ENCODE measurements around the gene C16orf78.

C16orf78 gene

DNA sequence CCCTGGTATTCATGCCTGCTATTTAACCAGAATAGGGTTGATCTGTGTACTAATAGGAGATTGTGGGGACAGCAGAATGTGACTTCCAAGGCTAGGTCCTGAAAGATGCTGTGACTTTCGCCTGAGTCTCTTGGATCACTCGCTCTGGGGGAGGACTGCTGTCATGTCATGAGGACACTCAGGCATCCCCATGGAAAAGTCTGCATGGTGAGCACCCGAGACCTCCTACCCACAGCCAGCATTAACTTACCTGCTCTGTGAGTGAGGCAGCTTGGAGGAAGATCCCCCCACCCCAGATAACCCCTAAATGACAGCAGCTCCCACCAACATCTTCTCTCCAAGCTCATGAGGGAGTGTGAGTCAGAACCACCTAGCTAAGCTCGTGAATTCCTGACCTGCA, 30.3 kb upstream of the C16orf78 start:
- Histone ChIP-seq H3K4me1 (ENCODE audit: insufficient read depth, insufficient read length) (peaks cover 2% of the 10 kb centered on the region), H3K4me3 (ENCODE audit: insufficient read length, low read depth) (no peak overlapping the region), H3K27me3 (ENCODE audit: insufficient read depth, insufficient read length) (no peaks in the 10 kb centered on the region), H3K9me3 (ENCODE audit: insufficient read depth, low read length) (no peaks in the 10 kb centered on the region), H3K36me3 (ENCODE audit: insufficient read depth, insufficient read length, low read length) (no peaks in the 10 kb centered on the region), H3K9ac (ENCODE audit: insufficient read length, low read depth) (no peak overlapping the region)
- no peak for TF ChIP-seq ZNF274 (IDR thresholded peaks at IDR 0.05; ENCODE audit: low read depth, low read length)
- TF ChIP-seq SUZ12 (IDR thresholded peaks at IDR 0.05; ENCODE audit: extremely low read depth, insufficient read depth, insufficient read length), result no peak
- TF ChIP-seq YY1 (IDR thresholded peaks at IDR 0.05; ENCODE audit: insufficient read depth, insufficient read length), result no peak
- no peak for DNase-seq (ENCODE audit: low read depth, low spot score)

DNA sequence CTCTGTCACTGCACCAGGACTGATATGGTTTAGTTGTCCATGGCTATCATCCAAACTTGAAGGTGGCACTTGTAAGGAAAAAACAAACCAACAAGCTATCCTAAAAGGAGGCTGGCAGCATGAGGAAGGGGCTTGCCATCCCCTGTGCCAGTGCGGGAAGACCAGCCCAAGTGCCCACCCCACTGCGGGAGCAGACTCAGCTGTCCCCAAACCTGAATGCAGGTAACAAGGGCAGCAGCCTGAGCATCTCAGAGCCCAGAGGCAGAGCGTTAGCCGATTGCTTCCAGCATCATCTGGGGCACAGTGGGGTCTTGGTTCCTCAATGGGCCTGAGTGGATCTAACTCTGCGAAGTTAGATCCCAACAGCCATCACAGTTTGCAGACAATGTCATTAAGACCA, 29.2 kb upstream of the C16orf78 start:
- no peak for TF ChIP-seq SUZ12 (IDR thresholded peaks at IDR 0.05; ENCODE audit: extremely low read depth, insufficient read depth, insufficient read length)
- TF ChIP-seq ZNF274 (IDR thresholded peaks at IDR 0.05; ENCODE audit: low read depth, low read length), result no peak
- TF ChIP-seq YY1 (IDR thresholded peaks at IDR 0.05; ENCODE audit: insufficient read depth, insufficient read length), result no peak
- DNase-seq (ENCODE audit: low read depth, low spot score), result no peak
- Histone ChIP-seq H3K4me3 (ENCODE audit: insufficient read length, low read depth) (no peak overlapping the region), H3K36me3 (ENCODE audit: insufficient read depth, insufficient read length, low read length) (no peaks in the 10 kb centered on the region), H3K4me1 (ENCODE audit: insufficient read depth, insufficient read length) (peaks cover 2% of the 10 kb centered on the region), H3K27me3 (ENCODE audit: insufficient read depth, insufficient read length) (no peaks in the 10 kb centered on the region), H3K9me3 (ENCODE audit: insufficient read depth, low read length) (no peaks in the 10 kb centered on the region), H3K9ac (ENCODE audit: insufficient read length, low read depth) (no peak overlapping the region)

DNA sequence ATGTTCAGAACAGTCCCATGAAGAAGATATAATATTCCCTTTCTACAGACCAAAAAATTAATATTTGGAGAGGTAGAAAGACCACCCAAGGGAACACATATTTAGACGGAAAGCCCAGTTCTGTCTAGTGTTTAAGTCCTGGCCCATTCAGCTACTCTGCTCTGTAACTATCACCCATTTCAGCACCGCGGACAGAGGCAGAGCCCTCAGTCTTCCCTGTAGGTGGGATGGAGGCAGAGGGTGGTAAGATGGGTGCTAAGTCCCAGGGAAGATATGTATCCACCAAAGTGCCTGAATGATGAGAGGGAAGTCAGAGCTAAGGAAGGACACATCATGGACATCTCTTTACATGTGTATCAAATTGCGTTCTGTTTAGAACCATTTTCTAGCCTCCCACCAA, 27.8 kb upstream of the C16orf78 start:
- H3K4me3 ChIP-seq (ENCODE audit: insufficient read length, low read depth), result no peak overlapping the region
- H3K4me1 ChIP-seq (ENCODE audit: insufficient read depth, insufficient read length), result peaks cover 6% of the 10 kb centered on the region
- no peak for TF ChIP-seq ZNF274 (IDR thresholded peaks at IDR 0.05; ENCODE audit: low read depth, low read length)
- no peak for TF ChIP-seq YY1 (IDR thresholded peaks at IDR 0.05; ENCODE audit: insufficient read depth, insufficient read length)
- no peak for TF ChIP-seq SUZ12 (IDR thresholded peaks at IDR 0.05; ENCODE audit: extremely low read depth, insufficient read depth, insufficient read length)
- H3K9me3 ChIP-seq (ENCODE audit: insufficient read depth, low read length), result no peaks in the 10 kb centered on the region
- H3K9ac ChIP-seq (ENCODE audit: insufficient read length, low read depth), result no peak overlapping the region
- no peaks in the 10 kb centered on the region for H3K27me3 ChIP-seq (ENCODE audit: insufficient read depth, insufficient read length)
- H3K36me3 ChIP-seq (ENCODE audit: insufficient read depth, insufficient read length, low read length), result no peaks in the 10 kb centered on the region
- DNase-seq (ENCODE audit: low read depth, low spot score), result no peak

DNA sequence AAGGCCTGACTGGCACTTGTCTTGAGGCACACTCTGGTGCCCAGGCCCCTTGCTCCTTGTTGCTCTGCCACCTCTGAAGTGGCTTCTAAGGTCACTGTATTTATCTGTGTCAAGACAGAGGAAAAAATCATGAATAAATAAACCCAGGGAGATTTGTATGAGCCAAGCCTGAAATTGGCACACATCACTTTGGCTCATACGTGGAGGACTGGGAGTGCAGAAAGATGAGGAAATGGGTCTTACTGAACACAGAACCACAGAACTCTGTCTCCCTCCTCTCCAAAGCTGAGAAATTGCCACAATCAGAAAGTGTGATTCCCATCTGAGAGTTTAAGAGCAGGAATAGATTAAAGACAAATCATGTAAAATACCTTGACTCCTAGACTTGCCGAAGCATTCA, 27.1 kb upstream of the C16orf78 start:
- H3K27me3 ChIP-seq (ENCODE audit: insufficient read depth, insufficient read length), result no peaks in the 10 kb centered on the region
- TF ChIP-seq ZNF274 (IDR thresholded peaks at IDR 0.05; ENCODE audit: low read depth, low read length) (no peak), YY1 (IDR thresholded peaks at IDR 0.05; ENCODE audit: insufficient read depth, insufficient read length) (no peak), SUZ12 (IDR thresholded peaks at IDR 0.05; ENCODE audit: extremely low read depth, insufficient read depth, insufficient read length) (no peak)
- no peaks in the 10 kb centered on the region for H3K9me3 ChIP-seq (ENCODE audit: insufficient read depth, low read length)
- H3K9ac ChIP-seq (ENCODE audit: insufficient read length, low read depth), result no peak overlapping the region
- no peaks in the 10 kb centered on the region for H3K36me3 ChIP-seq (ENCODE audit: insufficient read depth, insufficient read length, low read length)
- no peak for DNase-seq (ENCODE audit: low read depth, low spot score)
- no peak overlapping the region for H3K4me3 ChIP-seq (ENCODE audit: insufficient read length, low read depth)
- peaks cover 7% of the 10 kb centered on the region for H3K4me1 ChIP-seq (ENCODE audit: insufficient read depth, insufficient read length)

DNA sequence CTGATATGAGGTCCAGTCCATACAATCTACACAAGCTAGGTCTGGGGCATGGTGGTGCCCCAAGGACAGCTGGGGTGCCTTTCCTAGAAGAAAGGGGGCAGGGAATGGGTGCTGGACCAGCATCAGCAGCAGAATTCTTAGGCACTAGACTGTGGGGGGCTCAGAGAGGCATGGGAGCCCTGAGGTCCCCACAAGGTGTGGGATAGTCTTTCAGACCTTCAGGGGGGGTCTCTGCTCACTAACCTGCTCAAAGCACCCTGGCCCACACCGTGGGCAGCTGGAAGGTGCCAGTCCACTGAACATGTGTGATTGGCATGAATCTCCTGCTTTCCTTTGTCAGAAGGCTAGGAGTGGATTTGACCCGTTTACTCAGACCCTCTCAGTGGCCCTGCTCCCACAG, 26.1 kb upstream of the C16orf78 start:
- H3K4me3 ChIP-seq (ENCODE audit: insufficient read length, low read depth), result no peak overlapping the region
- no peaks in the 10 kb centered on the region for H3K36me3 ChIP-seq (ENCODE audit: insufficient read depth, insufficient read length, low read length)
- peaks cover 5% of the 10 kb centered on the region for H3K4me1 ChIP-seq (ENCODE audit: insufficient read depth, insufficient read length)
- DNase-seq (ENCODE audit: low read depth, low spot score), result no peak
- no peaks in the 10 kb centered on the region for H3K9me3 ChIP-seq (ENCODE audit: insufficient read depth, low read length)
- no peak for TF ChIP-seq ZNF274 (IDR thresholded peaks at IDR 0.05; ENCODE audit: low read depth, low read length)
- TF ChIP-seq YY1 (IDR thresholded peaks at IDR 0.05; ENCODE audit: insufficient read depth, insufficient read length), result no peak
- TF ChIP-seq SUZ12 (IDR thresholded peaks at IDR 0.05; ENCODE audit: extremely low read depth, insufficient read depth, insufficient read length), result no peak
- no peaks in the 10 kb centered on the region for H3K27me3 ChIP-seq (ENCODE audit: insufficient read depth, insufficient read length)
- H3K9ac ChIP-seq (ENCODE audit: insufficient read length, low read depth), result no peak overlapping the region

DNA sequence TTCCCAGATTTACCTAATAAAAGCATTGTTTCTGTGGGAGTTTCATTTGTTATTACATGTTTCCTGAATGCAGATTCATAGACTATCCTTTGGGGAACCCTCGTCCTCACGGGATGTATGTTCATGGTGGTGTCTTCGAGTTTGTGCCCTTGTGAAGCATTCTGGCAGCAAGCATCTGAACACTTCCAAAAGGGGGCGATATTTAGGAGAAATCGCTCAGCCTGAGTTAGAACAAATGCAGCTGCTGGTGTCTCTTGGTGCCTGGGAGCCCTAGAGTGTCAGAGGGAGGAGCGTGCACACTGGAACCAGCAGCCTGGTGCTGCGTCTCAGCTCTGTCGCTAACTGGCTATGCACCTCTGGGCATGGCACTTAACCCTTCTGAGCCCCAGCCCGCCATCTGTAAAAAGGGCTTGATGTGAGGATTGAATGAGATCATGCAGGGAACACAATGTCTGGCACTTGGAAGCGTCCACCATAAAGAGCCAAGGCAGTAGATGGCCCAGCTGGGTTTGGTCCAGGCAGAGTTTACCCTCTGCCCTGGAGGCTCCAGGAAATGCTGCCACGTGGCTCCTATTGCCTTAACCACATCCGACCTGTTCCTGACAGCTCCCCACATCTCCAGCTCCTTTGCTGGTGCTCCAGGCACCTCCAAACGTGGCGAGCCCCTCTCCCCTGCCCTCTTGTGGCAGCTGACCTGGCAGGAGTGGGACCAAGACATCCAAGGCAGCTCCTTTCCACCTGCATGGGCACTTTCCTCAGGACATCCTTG, 25.0 kb upstream of the C16orf78 start:
- Histone ChIP-seq H3K27me3 (ENCODE audit: insufficient read depth, insufficient read length) (no peaks in the 10 kb centered on the region), H3K4me1 (ENCODE audit: insufficient read depth, insufficient read length) (peaks cover 9% of the 10 kb centered on the region), H3K9ac (ENCODE audit: insufficient read length, low read depth) (no peak overlapping the region), H3K36me3 (ENCODE audit: insufficient read depth, insufficient read length, low read length) (no peaks in the 10 kb centered on the region), H3K9me3 (ENCODE audit: insufficient read depth, low read length) (no peaks in the 10 kb centered on the region), H3K4me3 (ENCODE audit: insufficient read length, low read depth) (no peak overlapping the region)
- TF ChIP-seq YY1 (IDR thresholded peaks at IDR 0.05; ENCODE audit: insufficient read depth, insufficient read length) (no peak), SUZ12 (IDR thresholded peaks at IDR 0.05; ENCODE audit: extremely low read depth, insufficient read depth, insufficient read length) (no peak), ZNF274 (IDR thresholded peaks at IDR 0.05; ENCODE audit: low read depth, low read length) (no peak)
- no peak for DNase-seq (ENCODE audit: low read depth, low spot score)

DNA sequence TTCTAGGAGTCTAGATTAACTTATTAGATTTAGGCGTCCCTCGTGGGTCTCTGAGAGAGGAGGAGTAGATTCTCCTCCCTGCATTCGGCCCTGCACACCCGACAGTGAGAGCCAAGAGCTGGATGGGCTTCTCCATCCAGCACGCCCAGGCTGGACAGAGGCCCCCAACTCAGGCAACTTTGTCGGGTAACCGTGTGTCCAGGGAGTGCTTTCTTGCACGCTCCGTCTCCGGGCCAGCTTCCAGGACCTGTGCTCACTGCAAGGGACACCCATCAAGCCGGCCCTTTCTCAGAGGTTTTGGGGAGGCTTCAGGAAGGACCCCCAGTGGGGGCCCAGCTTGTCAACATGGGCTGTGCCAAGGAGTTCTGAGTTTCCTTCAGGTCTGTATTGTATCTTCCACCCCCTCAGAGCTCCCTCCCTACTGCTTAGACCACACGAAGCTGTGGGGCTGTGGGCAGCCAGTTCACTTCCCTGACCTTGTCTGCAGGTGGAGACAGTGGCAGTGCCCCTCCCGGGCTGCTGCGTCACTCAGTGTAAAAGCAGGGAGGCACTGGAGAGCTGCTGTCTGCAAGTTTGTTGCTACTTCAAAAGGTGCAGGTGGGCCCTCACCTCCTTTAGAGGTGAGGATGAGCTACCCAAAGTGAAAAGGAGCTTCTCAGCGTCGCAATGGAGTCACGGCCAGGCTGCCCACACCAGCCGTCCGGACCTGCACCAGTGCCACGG, 24.0 kb upstream of the C16orf78 start:
- no peaks in the 10 kb centered on the region for H3K9me3 ChIP-seq (ENCODE audit: insufficient read depth, low read length)
- DNase-seq (ENCODE audit: low read depth, low spot score), result no peak

More for the DNA sequence above, 24.0 kb upstream of the C16orf78 start:
- no peak overlapping the region for H3K9ac ChIP-seq (ENCODE audit: insufficient read length, low read depth)
- TF ChIP-seq ZNF274 (IDR thresholded peaks at IDR 0.05; ENCODE audit: low read depth, low read length) (no peak), SUZ12 (IDR thresholded peaks at IDR 0.05; ENCODE audit: extremely low read depth, insufficient read depth, insufficient read length) (no peak), YY1 (IDR thresholded peaks at IDR 0.05; ENCODE audit: insufficient read depth, insufficient read length) (no peak)
- peaks cover 9% of the 10 kb centered on the region for H3K4me1 ChIP-seq (ENCODE audit: insufficient read depth, insufficient read length)
- no peak overlapping the region for H3K4me3 ChIP-seq (ENCODE audit: insufficient read length, low read depth)
- H3K27me3 ChIP-seq (ENCODE audit: insufficient read depth, insufficient read length), result no peaks in the 10 kb centered on the region
- no peaks in the 10 kb centered on the region for H3K36me3 ChIP-seq (ENCODE audit: insufficient read depth, insufficient read length, low read length)

Data from NT2/D1 (cell line).